ENCODE measurements around the gene ATOX1. TPM values are rescaled to one million over a fixed set of nuclear protein-coding genes. Genes with fewer than 3 reads are reported as not detected.

ATOX1 gene
- total RNA-seq, 1 experiment from 2014 or later: 202 TPM

DNA sequence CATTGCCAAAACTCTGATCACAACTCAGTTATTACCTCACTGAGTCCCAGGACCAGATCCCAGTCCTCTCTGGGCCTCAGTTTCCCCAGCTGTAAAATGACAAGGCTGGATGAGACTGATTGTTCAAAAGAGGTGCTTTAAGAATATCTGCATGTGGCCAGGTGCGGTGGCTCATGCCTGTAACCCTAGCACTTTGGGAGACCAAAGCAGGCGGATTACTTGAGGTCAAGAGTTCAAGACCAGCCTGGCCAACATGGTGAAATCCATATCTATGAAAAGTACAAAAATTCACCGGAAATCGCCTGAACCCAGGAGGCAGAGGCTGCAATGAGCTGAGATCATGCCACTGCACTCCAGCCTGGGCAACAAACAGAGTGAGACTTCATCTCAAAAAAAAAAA lies 8.3 kb downstream of the ATOX1 start:
- Histone ChIP-seq H3K27me3 (ENCODE audit: control insufficient read depth, insufficient read depth, low read length) (no peaks in the 10 kb centered on the region), H3K9me3 (ENCODE audit: control insufficient read depth, insufficient read depth, low read depth, low read length) (no peaks in the 10 kb centered on the region), H3K4me3 (ENCODE audit: low read depth in 2 of 2, low read length in 2 of 2) (no peak overlapping the region), H3K27ac (ENCODE audit: low read length) (peak overlapping the region; percentile 46; the same call in 1 of the 2 replicates), H3K4me1 (ENCODE audit: control insufficient read depth, insufficient read depth, low read length) (peaks cover 12% of the 10 kb centered on the region), H3K36me3 (ENCODE audit: control insufficient read depth, insufficient read depth, low read length) (peaks cover 5% of the 10 kb centered on the region)
- intact Hi-C loops (cut with micrococcal nuclease; ENCODE audit: unreplicated experiment): no loop called here
- TF ChIP-seq, protein P1, sequence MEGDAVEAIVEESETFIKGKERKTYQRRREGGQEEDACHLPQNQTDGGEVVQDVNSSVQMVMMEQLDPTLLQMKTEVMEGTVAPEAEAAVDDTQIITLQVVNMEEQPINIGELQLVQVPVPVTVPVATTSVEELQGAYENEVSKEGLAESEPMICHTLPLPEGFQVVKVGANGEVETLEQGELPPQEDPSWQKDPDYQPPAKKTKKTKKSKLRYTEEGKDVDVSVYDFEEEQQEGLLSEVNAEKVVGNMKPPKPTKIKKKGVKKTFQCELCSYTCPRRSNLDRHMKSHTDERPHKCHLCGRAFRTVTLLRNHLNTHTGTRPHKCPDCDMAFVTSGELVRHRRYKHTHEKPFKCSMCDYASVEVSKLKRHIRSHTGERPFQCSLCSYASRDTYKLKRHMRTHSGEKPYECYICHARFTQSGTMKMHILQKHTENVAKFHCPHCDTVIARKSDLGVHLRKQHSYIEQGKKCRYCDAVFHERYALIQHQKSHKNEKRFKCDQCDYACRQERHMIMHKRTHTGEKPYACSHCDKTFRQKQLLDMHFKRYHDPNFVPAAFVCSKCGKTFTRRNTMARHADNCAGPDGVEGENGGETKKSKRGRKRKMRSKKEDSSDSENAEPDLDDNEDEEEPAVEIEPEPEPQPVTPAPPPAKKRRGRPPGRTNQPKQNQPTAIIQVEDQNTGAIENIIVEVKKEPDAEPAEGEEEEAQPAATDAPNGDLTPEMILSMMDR (IDR thresholded peaks at IDR 0.05): no peak
- TF ChIP-seq, protein P2, sequence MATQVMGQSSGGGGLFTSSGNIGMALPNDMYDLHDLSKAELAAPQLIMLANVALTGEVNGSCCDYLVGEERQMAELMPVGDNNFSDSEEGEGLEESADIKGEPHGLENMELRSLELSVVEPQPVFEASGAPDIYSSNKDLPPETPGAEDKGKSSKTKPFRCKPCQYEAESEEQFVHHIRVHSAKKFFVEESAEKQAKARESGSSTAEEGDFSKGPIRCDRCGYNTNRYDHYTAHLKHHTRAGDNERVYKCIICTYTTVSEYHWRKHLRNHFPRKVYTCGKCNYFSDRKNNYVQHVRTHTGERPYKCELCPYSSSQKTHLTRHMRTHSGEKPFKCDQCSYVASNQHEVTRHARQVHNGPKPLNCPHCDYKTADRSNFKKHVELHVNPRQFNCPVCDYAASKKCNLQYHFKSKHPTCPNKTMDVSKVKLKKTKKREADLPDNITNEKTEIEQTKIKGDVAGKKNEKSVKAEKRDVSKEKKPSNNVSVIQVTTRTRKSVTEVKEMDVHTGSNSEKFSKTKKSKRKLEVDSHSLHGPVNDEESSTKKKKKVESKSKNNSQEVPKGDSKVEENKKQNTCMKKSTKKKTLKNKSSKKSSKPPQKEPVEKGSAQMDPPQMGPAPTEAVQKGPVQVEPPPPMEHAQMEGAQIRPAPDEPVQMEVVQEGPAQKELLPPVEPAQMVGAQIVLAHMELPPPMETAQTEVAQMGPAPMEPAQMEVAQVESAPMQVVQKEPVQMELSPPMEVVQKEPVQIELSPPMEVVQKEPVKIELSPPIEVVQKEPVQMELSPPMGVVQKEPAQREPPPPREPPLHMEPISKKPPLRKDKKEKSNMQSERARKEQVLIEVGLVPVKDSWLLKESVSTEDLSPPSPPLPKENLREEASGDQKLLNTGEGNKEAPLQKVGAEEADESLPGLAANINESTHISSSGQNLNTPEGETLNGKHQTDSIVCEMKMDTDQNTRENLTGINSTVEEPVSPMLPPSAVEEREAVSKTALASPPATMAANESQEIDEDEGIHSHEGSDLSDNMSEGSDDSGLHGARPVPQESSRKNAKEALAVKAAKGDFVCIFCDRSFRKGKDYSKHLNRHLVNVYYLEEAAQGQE (IDR thresholded peaks at IDR 0.05; ENCODE audit: insufficient read depth in 1 of 2, low read depth in 2 of 2, low read length in 1 of 2): no peak
- TF ChIP-seq SIN3A (IDR thresholded peaks at IDR 0.05; ENCODE audit: borderline replicate concordance, insufficient read depth, low read depth, low read length): no peak
- no peak for TF ChIP-seq POLR2AphosphoS5 (IDR thresholded peaks at IDR 0.05; ENCODE audit: low read depth, low read length)
- no peak for TF ChIP-seq TCF7L2 (IDR thresholded peaks at IDR 0.05; ENCODE audit: low read depth, low read length)
- ATAC-seq (no peak), DNase-seq (ENCODE audit: low read depth, low spot score) (no peak)
- no TSS peak for BruUV-seq (replicated peaks)
- in situ Hi-C loops (cut with HindIII; ENCODE audit: low pct_unique_long_range_greater_than_20kb, low sequenced_read_pairs): no loop called here
- ChIA-PET CTCF (no interaction called here), POLR2A (interaction anchor here (0.6 kb wide), 4 partner anchors 42 to 1203 kb away, joined by 3 to 5 read pairs (median 4); no protein-coding TSS in a partner anchor)

DNA sequence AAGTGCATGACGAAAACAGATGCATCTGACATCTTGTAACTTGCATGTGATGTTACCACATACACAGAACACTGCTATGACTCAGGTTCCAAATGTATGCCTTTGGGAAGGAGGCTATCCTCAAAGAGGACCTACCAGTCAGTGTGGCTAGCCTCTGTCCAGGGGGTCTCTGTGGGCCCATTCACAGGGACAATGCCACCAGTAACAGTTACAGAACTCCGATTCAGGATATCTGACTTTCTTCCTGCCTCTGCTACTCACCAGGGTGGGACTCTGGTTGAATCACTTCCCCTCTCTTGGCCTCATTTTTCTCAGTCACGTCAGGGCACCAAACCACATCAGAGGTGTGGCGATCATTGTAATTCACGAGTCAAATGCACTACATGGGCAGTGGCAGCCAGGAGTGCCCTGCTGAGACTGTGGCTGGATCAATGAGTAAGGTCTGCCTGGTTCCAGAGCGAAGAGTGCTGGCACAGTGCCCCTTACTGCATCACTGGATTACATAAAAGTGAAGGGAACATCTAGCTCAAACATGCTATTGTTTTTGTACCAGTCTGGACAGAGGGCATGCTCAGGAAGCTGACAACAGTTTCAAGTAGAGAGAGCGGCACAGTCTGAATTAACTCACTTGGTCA lies 13.2 kb downstream of the ATOX1 start:
- DNase-seq (ENCODE audit: low read depth, low spot score): no peak
- no peak overlapping the region for H3K4me3 ChIP-seq (ENCODE audit: low read depth in 2 of 2, low read length in 2 of 2)
- H3K27me3 ChIP-seq (ENCODE audit: control insufficient read depth, insufficient read depth, low read length): no peaks in the 10 kb centered on the region
- H3K36me3 ChIP-seq (ENCODE audit: control insufficient read depth, insufficient read depth, low read length): peaks cover 2% of the 10 kb centered on the region; the same call in 1 of the 2 replicates
- H3K27ac ChIP-seq (ENCODE audit: low read length): no peak overlapping the region
- H3K9me3 ChIP-seq (ENCODE audit: control insufficient read depth, insufficient read depth, low read depth, low read length): no peaks in the 10 kb centered on the region
- no TSS peak for BruUV-seq (replicated peaks)
- in situ Hi-C loops (cut with HindIII; ENCODE audit: low pct_unique_long_range_greater_than_20kb, low sequenced_read_pairs) (no loop called here), intact Hi-C loops (cut with micrococcal nuclease; ENCODE audit: unreplicated experiment) (no loop called here)
- H3K4me1 ChIP-seq (ENCODE audit: control insufficient read depth, insufficient read depth, low read length): peaks cover 42% of the 10 kb centered on the region
- no peak for TF ChIP-seq POLR2AphosphoS5 (IDR thresholded peaks at IDR 0.05; ENCODE audit: low read depth, low read length)
- TF ChIP-seq, protein P1 (IDR thresholded peaks at IDR 0.05): no peak
- no peak for TF ChIP-seq SIN3A (IDR thresholded peaks at IDR 0.05; ENCODE audit: borderline replicate concordance, insufficient read depth, low read depth, low read length)
- no peak for TF ChIP-seq TCF7L2 (IDR thresholded peaks at IDR 0.05; ENCODE audit: low read depth, low read length)
- TF ChIP-seq, protein P2 (IDR thresholded peaks at IDR 0.05; ENCODE audit: insufficient read depth in 1 of 2, low read depth in 2 of 2, low read length in 1 of 2): no peak
- ATAC-seq: no peak
- ChIA-PET POLR2A (no interaction called here), CTCF (no interaction called here)
